ENCODE measurements around the gene NEURL1B. TPM values are rescaled to one million over a fixed set of nuclear protein-coding genes. Genes with fewer than 3 reads are reported as not detected.
A peak's percentile ranks its signal among the peaks of the same experiment; 100 is the strongest.

NEURL1B gene
- total and polyA plus RNA-seq, 12 donors, result 14.4 to 45.8 (median 21.6) TPM

DNA sequence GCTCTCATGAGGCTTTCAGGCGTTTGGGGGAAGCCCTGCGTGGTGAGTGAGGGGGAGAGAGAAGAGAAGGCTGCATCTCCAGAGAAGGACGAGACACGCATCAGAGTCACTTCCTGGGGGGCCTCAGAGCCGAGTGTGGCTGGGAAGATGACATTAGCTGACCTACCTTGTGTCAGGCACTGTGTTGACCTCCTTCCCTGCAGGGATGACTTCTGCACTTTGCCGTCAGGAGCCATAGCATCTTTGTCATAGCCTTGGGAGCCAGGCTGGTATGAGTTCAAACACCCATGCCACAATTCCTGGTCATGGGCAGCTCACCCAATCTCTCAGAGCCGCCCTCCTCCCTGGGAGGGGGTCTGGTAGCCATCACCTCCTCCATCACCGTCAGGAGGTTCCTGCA, 17.3 kb downstream of the NEURL1B start:
- Histone ChIP-seq H3K27ac (peak overlapping the region; percentile 76 to 99 (median 91)), H3K9me3 (peaks cover 0 to 14% (median 0%) of the 10 kb centered on the region in 11 donors), H3K36me3 (peaks cover 0 to 51% (median 0%) of the 10 kb centered on the region in 9 donors), H3K27me3 (no peaks in the 10 kb centered on the region), H3K4me1 (peaks cover 35 to 97% (median 67%) of the 10 kb centered on the region in 9 donors), H3K4me3 (peak overlapping the region in 2 of 10 donors; percentile 5 to 23)
- WGBS, 2 donors, result 55 to 63% methylated on average over 8 of the region's 8 CpGs
- ATAC-seq (no peak), DNase-seq (no peak)
- intact Hi-C loops (cut with DNase I), result no loop called here
- TF ChIP-seq, protein P1, sequence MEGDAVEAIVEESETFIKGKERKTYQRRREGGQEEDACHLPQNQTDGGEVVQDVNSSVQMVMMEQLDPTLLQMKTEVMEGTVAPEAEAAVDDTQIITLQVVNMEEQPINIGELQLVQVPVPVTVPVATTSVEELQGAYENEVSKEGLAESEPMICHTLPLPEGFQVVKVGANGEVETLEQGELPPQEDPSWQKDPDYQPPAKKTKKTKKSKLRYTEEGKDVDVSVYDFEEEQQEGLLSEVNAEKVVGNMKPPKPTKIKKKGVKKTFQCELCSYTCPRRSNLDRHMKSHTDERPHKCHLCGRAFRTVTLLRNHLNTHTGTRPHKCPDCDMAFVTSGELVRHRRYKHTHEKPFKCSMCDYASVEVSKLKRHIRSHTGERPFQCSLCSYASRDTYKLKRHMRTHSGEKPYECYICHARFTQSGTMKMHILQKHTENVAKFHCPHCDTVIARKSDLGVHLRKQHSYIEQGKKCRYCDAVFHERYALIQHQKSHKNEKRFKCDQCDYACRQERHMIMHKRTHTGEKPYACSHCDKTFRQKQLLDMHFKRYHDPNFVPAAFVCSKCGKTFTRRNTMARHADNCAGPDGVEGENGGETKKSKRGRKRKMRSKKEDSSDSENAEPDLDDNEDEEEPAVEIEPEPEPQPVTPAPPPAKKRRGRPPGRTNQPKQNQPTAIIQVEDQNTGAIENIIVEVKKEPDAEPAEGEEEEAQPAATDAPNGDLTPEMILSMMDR (IDR thresholded peaks at IDR 0.05), result no peak

DNA sequence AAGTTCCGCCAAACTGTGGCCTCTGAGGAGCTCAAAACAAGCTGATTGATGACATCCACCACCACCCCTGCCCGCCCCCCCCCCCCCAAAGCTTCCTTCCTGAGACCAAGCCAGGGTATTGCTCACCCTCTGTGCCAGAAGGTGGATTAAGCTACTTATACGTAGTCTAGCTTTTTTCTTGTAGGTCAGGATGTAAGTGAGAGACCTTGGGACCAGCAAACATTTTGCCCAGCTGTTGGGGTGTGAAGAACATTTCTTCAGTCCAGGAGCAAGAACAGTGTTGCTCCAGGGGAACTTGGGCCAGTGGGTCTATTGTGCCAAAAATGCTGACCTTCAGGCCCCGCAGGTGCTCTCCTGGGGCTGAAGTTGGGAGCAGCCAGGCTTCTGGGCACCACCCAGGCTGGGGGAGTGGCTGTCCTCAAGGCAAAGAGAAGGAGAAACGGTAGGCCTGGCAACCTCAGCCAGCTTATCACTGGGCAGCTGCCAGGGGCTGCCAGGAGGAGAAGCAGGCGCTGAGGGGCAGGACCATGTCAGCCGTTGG, 18.0 kb downstream of the NEURL1B start:
- DNase-seq (peak; percentile 53 to 77), ATAC-seq (peak; percentile 44 to 87 (median 64))
- Histone ChIP-seq H3K9me3 (peaks cover 0 to 14% (median 0%) of the 10 kb centered on the region in 11 donors), H3K4me3 (peak overlapping the region in 1 of 10 donors; percentile 23), H3K36me3 (peaks cover 0 to 51% (median 0%) of the 10 kb centered on the region in 9 donors), H3K27ac (peak overlapping the region; percentile 76 to 99 (median 91)), H3K27me3 (no peaks in the 10 kb centered on the region), H3K4me1 (peaks cover 35 to 100% (median 74%) of the 10 kb centered on the region in 9 donors)
- intact Hi-C loops (cut with DNase I), result no loop called here
- TF ChIP-seq, protein P1 (IDR thresholded peaks at IDR 0.05), result no peak
- 21 to 29% methylated on average over 7 of the region's 7 CpGs for WGBS, 2 donors

DNA sequence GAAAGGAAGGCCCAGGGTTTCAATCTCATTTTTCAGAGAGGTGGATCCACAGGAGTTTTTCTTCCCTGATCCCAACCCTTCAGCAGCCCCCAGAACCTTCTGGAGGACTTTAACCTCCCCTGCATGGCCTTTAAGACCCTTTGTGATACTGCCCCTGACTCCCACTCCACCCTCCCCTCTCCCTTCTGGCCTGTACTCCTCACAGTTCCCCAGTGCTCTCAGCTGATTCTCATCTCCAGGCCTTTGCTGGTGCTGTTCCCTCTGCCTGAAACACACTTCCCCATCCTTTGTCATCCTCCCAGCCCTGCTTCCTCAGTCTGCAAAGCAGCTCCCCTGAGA, 18.5 kb downstream of the NEURL1B start:
- Histone ChIP-seq H3K27me3 (no peaks in the 10 kb centered on the region), H3K4me3 (peak overlapping the region in 1 of 10 donors; percentile 21), H3K4me1 (peaks cover 38 to 100% (median 76%) of the 10 kb centered on the region in 9 donors), H3K9me3 (peaks cover 0 to 14% (median 0%) of the 10 kb centered on the region in 11 donors), H3K27ac (peak overlapping the region; percentile 76 to 99 (median 91)), H3K36me3 (peaks cover 0 to 51% (median 0%) of the 10 kb centered on the region in 9 donors)
- TF ChIP-seq, protein P1 (IDR thresholded peaks at IDR 0.05), result no peak
- intact Hi-C loops (cut with DNase I), result no loop called here
- ATAC-seq, result peak in 2 of 8 donors; percentile 32 to 56
- no peak for DNase-seq

DNA sequence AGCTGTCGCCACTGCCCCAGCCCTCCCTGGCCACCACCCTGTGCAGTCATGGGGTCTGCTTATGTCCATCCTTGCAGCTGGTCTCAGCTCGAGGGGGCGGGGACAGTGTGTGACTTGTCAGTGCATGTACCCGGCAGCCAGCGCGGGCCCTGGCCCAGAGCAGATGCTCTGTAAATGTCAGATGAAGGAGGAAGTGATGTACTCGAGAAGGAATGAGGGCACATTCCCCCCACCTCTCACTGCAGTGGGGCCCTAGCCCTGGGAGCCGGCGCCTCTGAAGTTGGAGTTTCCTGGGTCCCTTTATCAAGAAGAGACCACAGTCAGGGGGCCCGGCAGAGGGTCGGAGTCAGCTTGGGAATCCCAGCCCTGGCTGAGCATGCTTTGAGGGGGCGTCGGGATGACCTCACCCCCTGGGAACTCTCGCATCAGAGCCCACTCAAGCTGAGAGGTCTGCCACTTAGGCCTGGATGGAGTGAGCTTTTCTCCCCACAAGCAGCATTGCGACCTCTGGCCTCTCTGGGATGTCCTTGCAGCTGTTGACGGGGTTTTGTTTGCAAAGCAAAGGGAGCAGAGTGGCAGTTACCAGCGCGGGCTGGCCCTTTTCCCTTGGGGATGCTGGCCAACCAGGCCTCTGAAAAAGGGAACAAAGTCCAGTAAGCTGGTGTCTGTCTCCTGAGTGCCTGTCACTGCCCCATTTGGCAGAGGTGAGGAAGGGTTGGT, 19.0 kb downstream of the NEURL1B start:
- ATAC-seq (peak; percentile 88 to 93 (median 92)), DNase-seq (peak; percentile 90 to 93)
- Histone ChIP-seq H3K9me3 (peaks cover 0 to 14% (median 0%) of the 10 kb centered on the region in 11 donors), H3K36me3 (peaks cover 0 to 50% (median under 1%) of the 10 kb centered on the region in 9 donors), H3K27ac (peak overlapping the region; percentile 76 to 99 (median 91)), H3K4me3 (peak overlapping the region in 2 of 10 donors; percentile 13 to 21), H3K4me1 (peaks cover 40 to 100% (median 77%) of the 10 kb centered on the region in 9 donors), H3K27me3 (no peaks in the 10 kb centered on the region)
- intact Hi-C loops (cut with DNase I), result loop anchor here in 2 of 10 donors (5.0 kb wide), 1 partner anchor 37 kb away; no protein-coding TSS in a partner anchor
- TF ChIP-seq, protein P1 (IDR thresholded peaks at IDR 0.05), result peak in 4 of 9 donors; percentile 14 to 26 (median 21)
- 8 to 12% methylated on average over 18 of the region's 18 CpGs for WGBS, 2 donors
